Upper lobe of right lung (tissue), 1 donor: ENCODE data around the gene RPL22L1. TPM values are rescaled to one million over a fixed set of nuclear protein-coding genes. Genes with fewer than 3 reads are reported as not detected.
"Not testable (repeated sequence)": the region's sequence is repeated elsewhere in the genome, so short reads cannot be mapped to it uniquely, and the experiment has no call there.

ENCODE experiments used
- ATAC-seq: fragments of 200-7000 bp; cut with Tn5 transposase; one replicate; pipeline ENCODE4 v1.9.1; 2020; ENCODE audit warnings: mild to moderate bottlenecking, moderate library complexity
- DNase-seq: peaks from one replicate; pipeline ENCODE4 v3.0.0-alpha.2; 2020
- H3K27ac ChIP-seq: fragments of 200-600 bp; one replicate; pipeline ENCODE4 v1.8.0; 2022
- H3K27me3 ChIP-seq: fragments of 200-600 bp; one replicate; pipeline ENCODE4 v1.8.0; 2022; ENCODE audit warnings: mild to moderate bottlenecking
- H3K36me3 ChIP-seq: fragments of 200-600 bp; one replicate; pipeline ENCODE4 v1.8.0; 2022
- H3K4me1 ChIP-seq: fragments of 200-600 bp; one replicate; pipeline ENCODE4 v1.8.0; 2022
- H3K4me3 ChIP-seq: fragments of 200-600 bp; one replicate; pipeline ENCODE4 v1.8.0; 2022; ENCODE audit warnings: mild to moderate bottlenecking
- H3K9me3 ChIP-seq: fragments of 200-600 bp; one replicate; pipeline ENCODE4 v1.8.0; 2022
- CTCF ChIP-seq: fragments of 200-600 bp; IDR thresholded peaks from one replicate; pipeline ENCODE4 v1.8.0; 2022; ENCODE audit warnings: antibody characterized with exemption
- intact Hi-C: fragments of 100-400 bp; cut with DNase I; formaldehyde crosslinking; loops from one replicate; pipeline ENCODE4 v1.11.0; 2022
- total RNA-seq: library from RNA; stranded (reverse); fragmentation: NEBNext Ultra II Directional; extraction: Animal tissue kit (Norgen Biotek cat#: 25700); gene quantifications from one replicate; pipeline ENCODE4 v1.2.1, GENCODE V29; 2021
- donor health status: DM: no; HTN: yes; CAD: no; lungs with severe emphysema.

Gene RPL22L1
- total RNA-seq, 1 donor from 2014 or later, result 33.1 TPM

- no peaks in the 10 kb centered on the region for H3K4me1 ChIP-seq
- H3K27ac ChIP-seq, result no peak overlapping the region
- no peak for TF ChIP-seq CTCF
- intact Hi-C loops, result no loop called here
- H3K27me3 ChIP-seq, result no peaks in the 10 kb centered on the region
- ATAC-seq (no peak), DNase-seq (no peak)
- no peaks in the 10 kb centered on the region for H3K9me3 ChIP-seq
- H3K36me3 ChIP-seq, result no peaks in the 10 kb centered on the region
- H3K4me3 ChIP-seq, result no peak overlapping the region
Observed at GRCh38 chr3:170829546-170830272, 40.3 kb downstream of the RPL22L1 start.

GRCh38 chr3:170826047-170826446 is 43.9 kb downstream of the RPL22L1 start:
- Histone ChIP-seq H3K27ac (no peak overlapping the region), H3K4me1 (no peaks in the 10 kb centered on the region), H3K9me3 (no peaks in the 10 kb centered on the region), H3K27me3 (no peaks in the 10 kb centered on the region), H3K36me3 (no peaks in the 10 kb centered on the region), H3K4me3 (no peak overlapping the region)
- ATAC-seq (no peak), DNase-seq (no peak)
- intact Hi-C loops, result no loop called here
- TF ChIP-seq CTCF, result no peak

GRCh38 chr3:170823562-170823961 is 46.4 kb downstream of the RPL22L1 start:
- H3K27ac ChIP-seq, result not testable (repeated sequence)

GRCh38 chr3:170818325-170818724 is 51.7 kb downstream of the RPL22L1 start:
- H3K4me3 ChIP-seq, H3K4me1 ChIP-seq, H3K9me3 ChIP-seq, DNase-seq, H3K27ac ChIP-seq, intact Hi-C loops, H3K36me3 ChIP-seq, ATAC-seq, H3K27me3 ChIP-seq: not testable (repeated sequence)

More at GRCh38 chr3:170823562-170823961, 46.4 kb downstream of the RPL22L1 start:
- H3K9me3 ChIP-seq, H3K27me3 ChIP-seq, DNase-seq, H3K4me3 ChIP-seq, intact Hi-C loops, ATAC-seq, H3K36me3 ChIP-seq, H3K4me1 ChIP-seq: not testable (repeated sequence)

GRCh38 chr3:170817471-170817870 is 52.5 kb downstream of the RPL22L1 start:
- H3K27ac ChIP-seq, DNase-seq, H3K36me3 ChIP-seq, intact Hi-C loops, H3K9me3 ChIP-seq, H3K4me3 ChIP-seq, H3K27me3 ChIP-seq, H3K4me1 ChIP-seq, ATAC-seq: not testable (repeated sequence)

GRCh38 chr3:170816841-170817240 is 53.2 kb downstream of the RPL22L1 start:
- no peak for TF ChIP-seq CTCF
- Histone ChIP-seq H3K4me3 (no peak overlapping the region), H3K27me3 (no peaks in the 10 kb centered on the region), H3K9me3 (no peaks in the 10 kb centered on the region), H3K4me1 (peaks cover 5% of the 10 kb centered on the region), H3K36me3 (no peaks in the 10 kb centered on the region), H3K27ac (no peak overlapping the region)
- DNase-seq (no peak), ATAC-seq (no peak)
- intact Hi-C loops, result no loop called here

- Histone ChIP-seq H3K27ac (no peak overlapping the region), H3K27me3 (no peaks in the 10 kb centered on the region), H3K4me3 (no peak overlapping the region), H3K9me3 (no peaks in the 10 kb centered on the region), H3K4me1 (peaks cover 5% of the 10 kb centered on the region), H3K36me3 (no peaks in the 10 kb centered on the region)
- TF ChIP-seq CTCF, result no peak
- intact Hi-C loops, result no loop called here
- ATAC-seq, result no peak
- DNase-seq, result no peak
Observed at GRCh38 chr3:170816341-170816740, 53.7 kb downstream of the RPL22L1 start.
